Inflammatory macrophage treated with lipopolysaccharide for 4 hours (primary cell): Measurements from ENCODE around the gene NKX1-2.

ENCODE experiments used
- DNase-seq: peaks from one replicate; pipeline ENCODE4 v3.0.0-alpha.2; 2020

The NKX1-2 gene

DNA sequence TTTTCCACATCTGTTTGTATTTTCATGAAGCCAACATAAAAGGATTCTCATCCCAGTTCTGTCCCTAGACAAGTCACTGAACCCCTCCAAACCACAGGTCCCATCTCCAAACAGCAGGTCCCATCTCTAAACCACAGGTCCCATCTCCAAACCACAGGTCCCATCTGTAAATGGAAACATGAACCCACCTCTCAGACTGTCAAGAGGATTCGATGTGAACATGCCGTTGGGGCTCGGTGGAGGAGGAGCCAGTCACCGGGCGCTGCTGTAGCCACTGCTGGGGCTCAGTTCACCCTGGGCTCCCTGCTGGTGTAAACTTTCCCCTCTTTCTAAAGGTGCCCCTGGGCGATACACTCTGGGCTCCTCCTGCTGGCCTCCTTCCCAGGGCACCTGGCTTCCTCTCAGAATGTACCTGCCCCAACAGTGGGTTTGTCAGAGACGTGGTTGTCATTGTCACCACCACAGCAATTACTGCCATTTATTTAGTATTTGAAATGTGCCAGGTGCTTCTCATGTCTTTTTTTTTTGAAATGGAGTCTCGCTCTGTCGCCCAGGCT, 24.8 kb upstream of the NKX1-2 start:
- DNase-seq = no peak

- no peak for DNase-seq
These were observed 23.2 kb upstream of the NKX1-2 start for GRCh38 chr10:124473070-124473469.

DNA sequence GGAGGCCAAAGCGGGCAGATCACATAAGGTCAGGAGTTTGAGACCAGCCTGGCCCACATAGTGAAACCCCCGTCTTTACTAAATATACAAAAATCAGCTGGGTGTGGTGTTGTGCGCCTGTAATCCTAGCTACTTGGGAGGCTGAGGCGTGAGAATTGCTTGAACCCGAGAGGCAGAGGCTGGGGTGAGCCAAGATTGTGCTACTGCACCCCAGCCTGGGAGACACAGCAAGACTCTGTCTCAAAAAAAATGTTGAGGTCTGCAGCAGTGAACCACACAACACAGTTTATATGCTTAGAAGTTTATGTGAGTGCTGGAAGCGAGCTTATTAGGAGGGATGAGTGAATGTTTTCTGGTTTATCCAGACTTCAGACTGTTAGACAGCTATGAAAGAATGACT, 22.2 kb upstream of the NKX1-2 start:
- DNase-seq = no peak

DNA sequence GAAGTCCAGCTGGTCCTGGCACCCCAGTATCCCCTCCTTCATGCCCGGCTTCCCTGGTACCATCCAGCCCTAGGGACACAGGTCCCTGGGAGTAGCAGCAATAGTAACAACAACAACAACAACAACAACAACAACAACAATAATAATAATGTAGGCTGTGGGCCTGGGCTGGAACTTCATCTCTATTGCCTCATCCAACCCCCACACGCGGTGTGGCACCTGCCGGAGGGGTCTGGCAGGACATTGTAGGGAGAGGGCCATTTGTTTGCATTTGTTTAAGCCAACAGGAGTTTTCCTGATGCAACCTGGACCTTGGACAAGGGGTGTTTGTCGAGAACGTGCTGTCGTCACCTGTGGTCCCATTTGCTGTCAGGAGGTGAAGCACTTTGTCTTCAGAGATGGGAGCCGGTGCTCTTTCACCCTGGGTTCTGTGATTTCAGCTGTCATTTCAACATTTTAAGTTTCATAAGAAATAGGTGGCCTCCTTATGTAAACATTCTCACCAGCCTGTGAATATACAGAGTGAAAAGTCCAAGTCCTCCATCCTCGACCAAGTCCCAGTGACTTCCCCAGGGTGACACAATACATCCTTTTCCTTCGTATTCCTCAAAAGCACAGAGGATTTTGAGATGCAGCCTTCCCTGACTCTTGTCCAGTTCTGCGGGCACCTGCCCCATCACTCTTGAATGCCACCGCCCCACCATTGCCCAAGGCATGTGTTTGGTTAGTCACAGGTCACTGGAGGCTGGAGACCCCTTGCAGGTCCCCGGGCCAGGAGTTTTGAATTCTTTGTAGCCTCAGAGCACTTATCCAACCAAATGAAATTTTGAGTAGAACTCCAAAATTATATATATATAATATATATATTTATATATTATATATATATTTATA, 21.0 kb upstream of the NKX1-2 start:
- no peak for DNase-seq

DNA sequence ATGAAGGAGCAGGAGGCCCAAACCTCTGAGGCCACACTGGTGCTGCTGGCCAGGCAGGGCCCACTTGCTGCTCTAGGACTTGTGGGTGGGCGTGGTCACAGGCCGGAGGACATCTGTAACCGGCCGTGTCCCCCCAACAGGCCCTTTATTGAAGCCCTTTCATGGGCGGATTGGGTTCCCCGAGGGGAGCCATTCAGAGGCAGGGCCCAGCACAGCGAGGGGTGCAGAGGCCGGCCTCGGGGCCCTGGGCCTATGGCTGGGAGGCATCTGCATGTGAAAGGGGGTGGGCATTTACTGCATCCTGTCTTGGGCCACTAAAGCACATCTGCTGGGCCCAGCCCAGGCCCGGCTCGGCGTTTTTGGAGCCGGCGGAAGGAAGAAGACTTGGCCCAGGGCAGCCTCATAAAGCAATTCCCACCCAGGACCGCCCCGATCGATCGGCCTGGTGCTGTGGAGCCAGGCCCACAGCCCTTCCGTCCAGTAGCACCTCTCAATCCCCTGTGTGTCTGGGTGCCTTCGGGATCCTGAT, 20.2 kb upstream of the NKX1-2 start:
- DNase-seq = no peak

DNA sequence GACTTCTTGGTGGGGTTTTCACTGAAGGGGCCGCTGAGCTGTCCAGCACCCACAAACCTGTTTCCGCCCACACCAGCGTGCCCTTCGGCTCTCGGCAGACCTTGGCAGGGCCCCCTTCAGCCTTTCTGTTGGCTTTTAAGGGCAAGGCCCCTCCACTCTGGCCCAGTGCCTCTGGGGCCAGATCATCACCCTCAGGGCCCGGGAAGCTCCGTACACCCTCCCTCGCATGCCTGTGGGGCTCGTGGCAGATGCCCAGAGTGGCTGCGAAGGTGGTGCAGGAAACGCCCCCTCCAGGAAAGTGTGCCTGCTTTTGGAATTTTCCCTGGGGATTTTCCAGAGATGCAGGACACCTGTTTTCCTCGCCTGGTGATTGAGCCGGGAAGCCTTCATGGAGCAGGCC, 18.8 kb upstream of the NKX1-2 start:
- DNase-seq = no peak

- no peak for DNase-seq
These were observed 17.3 kb upstream of the NKX1-2 start for GRCh38 chr10:124467165-124467564.

- DNase-seq = no peak
These were observed 16.1 kb upstream of the NKX1-2 start for GRCh38 chr10:124465777-124466488.

GRCh38 chr10:124465003-124465776, 15.4 kb upstream of the NKX1-2 start:
- DNase-seq = peak; percentile 14

DNA sequence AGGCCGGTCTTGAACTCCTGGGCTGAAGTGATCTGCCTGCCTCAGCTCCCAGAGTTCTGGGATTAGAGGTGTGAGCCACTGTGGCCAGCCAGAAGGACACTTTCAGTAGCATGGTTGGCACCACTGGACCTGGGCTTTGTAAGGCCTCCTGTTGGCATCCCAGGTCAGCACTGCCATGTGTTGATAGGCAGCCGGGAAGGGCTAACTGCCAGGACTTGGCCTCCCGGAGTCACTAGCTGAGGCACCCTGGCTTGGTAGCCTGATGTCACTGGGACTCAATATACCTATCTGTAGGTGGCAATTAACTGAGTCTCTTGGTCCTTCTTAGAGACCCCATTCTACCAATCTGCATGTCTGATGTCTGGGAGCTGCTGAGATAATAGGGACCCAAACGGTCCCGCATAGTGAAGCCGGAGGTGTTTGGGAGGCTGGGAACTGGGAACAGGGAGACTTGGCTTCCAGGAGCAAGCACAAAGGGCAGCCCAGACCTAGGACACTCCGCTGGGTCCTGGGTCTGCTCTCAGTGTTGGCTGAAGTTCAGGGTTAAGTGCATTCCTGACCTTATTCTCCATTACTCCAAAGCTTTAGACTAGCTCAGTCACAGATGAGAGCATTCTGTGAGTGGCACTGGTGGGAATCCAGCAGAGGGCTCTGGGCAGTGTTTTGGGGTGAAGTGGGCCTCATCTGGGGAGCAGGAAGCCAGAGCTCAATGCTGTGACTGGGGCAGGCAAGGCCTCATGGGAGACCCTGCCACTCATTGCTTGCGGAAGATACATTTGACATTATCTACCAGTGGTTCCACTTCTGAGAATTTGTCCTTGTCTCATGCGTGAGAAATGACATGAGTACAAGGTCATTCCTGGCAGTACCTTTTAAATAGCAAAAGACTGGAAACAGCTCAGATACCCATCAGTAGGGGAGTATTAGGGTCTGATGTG, 14.5 kb upstream of the NKX1-2 start:
- DNase-seq = no peak

GRCh38 chr10:124462348-124462695, 12.5 kb upstream of the NKX1-2 start:
- no peak for DNase-seq

GRCh38 chr10:124461642-124462347, 12.0 kb upstream of the NKX1-2 start, which contains the start of gene LHPP:
Gene LHPP, plus strand, starts transcription at chr10:124461823. Its CDS starts 40 bp downstream, at chr10:124461863.
- DNase-seq = peak; percentile 90

DNA sequence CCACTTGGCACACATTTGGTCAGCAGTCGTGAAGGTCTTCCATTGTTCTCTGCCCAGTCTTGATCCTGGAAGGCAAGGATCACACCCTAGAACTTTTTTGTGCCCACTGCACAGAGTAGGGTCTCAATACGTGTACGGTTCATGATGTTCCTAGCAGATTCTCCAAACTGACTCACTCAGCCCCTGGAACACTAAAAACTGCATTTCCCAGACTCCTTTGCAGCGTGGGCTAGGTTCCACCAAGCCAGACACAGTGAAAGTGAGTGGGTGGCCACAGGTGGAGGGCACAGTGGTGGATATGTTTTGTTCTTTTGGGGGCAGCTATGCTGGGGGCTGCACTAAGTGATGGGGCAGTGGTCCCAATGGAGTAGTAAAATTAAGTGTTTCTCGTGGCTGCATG, 10.3 kb upstream of the NKX1-2 start:
- DNase-seq = no peak

DNA sequence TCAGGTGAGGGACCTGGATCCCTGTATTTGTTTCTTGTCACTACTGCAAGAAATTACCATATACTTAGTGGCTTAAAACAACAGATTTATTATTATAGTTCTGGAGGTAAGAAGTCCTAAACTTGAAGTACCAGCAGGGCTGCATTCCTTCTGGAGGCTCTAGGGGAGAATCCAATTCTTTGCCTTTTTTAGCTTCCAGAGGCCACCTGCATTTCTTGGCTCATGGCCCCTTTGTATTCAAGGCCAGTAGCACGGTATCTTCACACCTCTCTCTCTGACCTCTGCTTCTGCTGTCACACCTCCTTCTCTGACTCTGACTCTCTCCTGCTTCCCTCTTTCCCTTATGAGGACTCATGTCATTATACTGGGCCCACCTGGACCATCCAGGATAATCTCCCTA, 9.6 kb upstream of the NKX1-2 start:
- DNase-seq = no peak

GRCh38 chr10:124458889-124459288, 9.1 kb upstream of the NKX1-2 start:
- DNase-seq = no peak

GRCh38 chr10:124458473-124458872, 8.6 kb upstream of the NKX1-2 start:
- DNase-seq = no peak

GRCh38 chr10:124455441-124455840, 5.6 kb upstream of the NKX1-2 start:
- DNase-seq = no peak

DNA sequence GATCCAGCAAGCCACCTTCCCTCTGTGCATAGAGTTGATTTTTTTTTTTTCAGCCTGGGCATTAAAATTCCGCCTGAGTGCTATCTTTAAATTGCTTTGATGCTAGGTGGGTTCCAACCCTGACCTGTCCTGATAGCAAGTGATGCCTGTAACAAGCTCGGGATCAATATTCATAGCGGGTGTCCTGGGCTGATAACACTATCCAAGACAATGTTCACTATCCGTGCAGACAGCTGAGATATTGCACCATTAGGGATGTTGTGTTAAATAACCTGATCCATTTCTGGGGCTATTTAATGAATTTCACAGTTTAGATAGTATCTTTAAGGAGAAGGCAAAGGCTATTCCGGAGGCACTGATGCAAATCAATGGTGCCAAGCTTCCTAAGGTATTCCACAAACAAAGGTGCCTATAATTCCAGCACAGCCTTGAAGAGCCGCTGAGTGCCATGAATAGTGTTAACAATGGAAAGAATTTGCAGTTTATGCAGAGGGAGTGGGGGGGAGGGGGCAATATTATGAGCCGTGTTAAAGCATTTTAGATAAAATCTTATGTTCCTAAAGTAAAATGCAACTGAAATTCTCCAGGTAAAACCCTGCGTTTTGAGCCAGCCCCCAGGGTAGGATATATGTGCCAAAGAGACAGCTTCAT, 4.2 kb upstream of the NKX1-2 start:
- DNase-seq = no peak

GRCh38 chr10:124451276-124451675, 1.4 kb upstream of the NKX1-2 start:
- DNase-seq = no peak

GRCh38 chr10:124450783-124451057, 885 bp upstream of the NKX1-2 start:
- DNase-seq = no peak
